ENCODE data around the gene EPHB1. TPM values are rescaled to one million over a fixed set of nuclear protein-coding genes. Genes with fewer than 3 reads are reported as not detected.

EPHB1 gene
- total RNA-seq, 1 experiment from 2014 or later = 2.8 TPM

- peak overlapping the region; percentile 24 for H4K8ac ChIP-seq (replicated peaks; ENCODE audit: insufficient read length, low read depth, low read length)
- H2AFZ ChIP-seq (ENCODE audit: low read length) = no peak overlapping the region
- H3K4me2 ChIP-seq (ENCODE audit: insufficient read depth, insufficient read length, low read length) = no peak overlapping the region
- H3K18ac ChIP-seq (ENCODE audit: insufficient read length, low read depth, low read length) = no peak overlapping the region
- H3K9ac ChIP-seq (ENCODE audit: extremely low read depth, insufficient read length, low read length) = no peak overlapping the region
- no peaks in the 10 kb centered on the region for H3K79me2 ChIP-seq (ENCODE audit: insufficient read depth, low read length)
- no peaks in the 10 kb centered on the region for H4K20me1 ChIP-seq (ENCODE audit: control insufficient read depth, insufficient read depth, insufficient read length)
- TF ChIP-seq CTCF (conservative IDR thresholded peaks at IDR 0.05) = no peak
- no peaks in the 10 kb centered on the region for H3K36me3 Mint-ChIP-seq (ENCODE audit: insufficient read depth in 1 of 3, low read depth in 3 of 3)
- no peaks in the 10 kb centered on the region; the same call in 1 of the 2 replicates for H3K4me1 ChIP-seq (ENCODE audit: insufficient read depth, low read length)
- H3K9me3 Mint-ChIP-seq = no peaks in the 10 kb centered on the region
- DNase-seq = no peak
- H3K23ac ChIP-seq (ENCODE audit: insufficient read length, low read depth, low read length) = no peak overlapping the region
- H3K4ac ChIP-seq (ENCODE audit: low read depth, low read length) = no peak overlapping the region
- H2AK5ac ChIP-seq (ENCODE audit: insufficient read length, low read length) = no peak overlapping the region
- H3K14ac ChIP-seq (ENCODE audit: insufficient read depth, low read length) = no peak overlapping the region
- H3K4me3 Mint-ChIP-seq = no peak overlapping the region
- H2BK12ac ChIP-seq (ENCODE audit: insufficient read length, low read depth, low read length) = no peak overlapping the region
- H3K4me1 Mint-ChIP-seq = peaks cover 5 to 11% of the 10 kb centered on the region in 2 experiments
- H3K23me2 ChIP-seq (ENCODE audit: insufficient read length, low read depth, low read length, poor library complexity, severe bottlenecking) = no peaks in the 10 kb centered on the region
- H3K27me3 ChIP-seq (ENCODE audit: insufficient read depth, low read length) = no peaks in the 10 kb centered on the region
- H4K91ac ChIP-seq (ENCODE audit: insufficient read length, low read depth, low read length) = no peak overlapping the region
- WGBS (ENCODE audit: extremely low coverage, insufficient read length, low lambda C conversion rate) = no CpG with 5 or more reads among the region's 8 CpGs
- no peak overlapping the region for H3K27ac Mint-ChIP-seq
- no peak overlapping the region for H4K5ac ChIP-seq (ENCODE audit: insufficient read length, low read depth, low read length)
- no peak overlapping the region for H2BK120ac ChIP-seq (ENCODE audit: low read depth, low read length, poor library complexity, severe bottlenecking)
- no peaks in the 10 kb centered on the region for H3K27me3 Mint-ChIP-seq (ENCODE audit: low read depth)
- H3K9me3 ChIP-seq (ENCODE audit: control insufficient read depth, low read depth, low read length) = no peaks in the 10 kb centered on the region
- H3K27ac ChIP-seq (ENCODE audit: insufficient read length, low read depth, low read length) = no peak overlapping the region
- no peak overlapping the region for H3T11ph ChIP-seq (ENCODE audit: low read length)
- H2BK20ac ChIP-seq (ENCODE audit: low read depth, low read length, poor library complexity, severe bottlenecking) = no peak overlapping the region
- no peak overlapping the region for H2BK5ac ChIP-seq (ENCODE audit: insufficient read length, low read length)
- no peak overlapping the region for H2BK15ac ChIP-seq (ENCODE audit: low read depth, low read length)
- H3K79me1 ChIP-seq (ENCODE audit: insufficient read depth, low read depth, low read length, poor library complexity, severe bottlenecking) = no peaks in the 10 kb centered on the region
- no peak overlapping the region for H3K56ac ChIP-seq (ENCODE audit: insufficient read length, low read depth, low read length)
Measured at GRCh38 chr3:135013206-135013605, 218.1 kb downstream of the EPHB1 start.

Measured in H9 (cell line).